Fibroblast of skin of abdomen (primary cell): ENCODE measurements around the gene BLM.

Experiments used
- DNase-seq: peaks from one replicate; pipeline ENCODE4 v3.0.0-alpha.2; 2013

BLM gene

GRCh38 chr15:90691982-90692773 lies 25.0 kb upstream of the BLM start:
- DNase-seq = no peak

GRCh38 chr15:90694987-90695386 lies 22.2 kb upstream of the BLM start:
- no peak for DNase-seq

GRCh38 chr15:90697175-90697574 lies 20.0 kb upstream of the BLM start:
- DNase-seq = no peak

- DNase-seq = no peak
Measured at GRCh38 chr15:90698629-90699028, 18.5 kb upstream of the BLM start.

DNA sequence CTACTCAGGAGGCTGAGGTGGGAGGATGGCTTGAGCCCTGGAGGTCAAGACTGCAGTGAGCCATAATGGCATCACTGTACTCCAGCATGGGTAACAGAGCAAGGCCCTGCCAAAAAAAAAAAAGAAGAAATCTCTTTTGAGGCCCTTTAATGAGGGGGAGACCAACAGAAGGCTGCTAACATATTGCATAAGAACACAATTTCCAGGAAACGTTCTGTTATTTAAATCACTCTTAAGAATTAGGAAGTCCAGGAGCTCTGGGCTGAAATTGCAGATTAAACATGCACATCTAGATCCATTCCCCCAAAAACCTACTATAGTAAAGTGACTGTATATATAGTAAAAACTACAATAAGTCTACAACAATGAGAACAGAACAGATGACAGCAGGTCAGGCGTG lies 16.1 kb upstream of the BLM start:
- DNase-seq = no peak

DNA sequence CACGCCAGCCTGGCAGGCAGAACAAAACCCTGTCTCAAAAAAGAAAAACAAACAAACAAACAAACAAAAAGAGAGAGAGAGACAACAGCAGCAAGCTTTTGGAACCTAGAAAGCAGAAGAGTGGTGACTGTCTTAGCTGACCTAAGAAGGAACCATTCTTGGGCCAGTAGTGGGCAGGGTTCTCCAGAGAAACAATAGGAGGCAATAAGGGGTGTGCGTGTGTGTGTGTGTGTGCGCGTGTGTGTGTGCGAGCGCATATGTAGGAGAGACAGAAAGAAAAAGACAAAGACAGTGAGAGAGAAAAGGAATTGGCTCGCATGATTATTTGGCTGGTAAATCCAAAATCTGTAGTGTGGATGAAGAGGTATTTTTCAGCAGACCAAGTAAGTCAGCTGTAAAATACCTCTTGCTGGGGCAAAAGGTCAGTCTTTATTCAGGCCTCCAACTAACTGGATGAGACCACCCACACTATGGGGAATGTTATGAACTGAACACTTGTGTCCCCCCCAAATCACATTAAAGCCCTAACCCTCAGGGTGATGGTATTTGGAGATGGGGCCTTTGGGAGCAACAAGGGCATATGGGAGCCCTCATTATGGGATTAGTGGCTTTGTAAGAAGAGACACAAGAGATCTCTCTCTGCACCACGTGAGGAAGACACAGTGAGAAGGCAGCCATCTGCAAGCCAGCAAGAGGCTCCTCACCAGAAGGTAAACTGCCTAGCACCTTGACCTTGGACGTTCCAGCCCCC lies 15.1 kb upstream of the BLM start:
- no peak for DNase-seq

GRCh38 chr15:90703455-90703854 lies 13.7 kb upstream of the BLM start:
- DNase-seq = no peak

- no peak for DNase-seq
Measured at GRCh38 chr15:90705212-90705611, 11.9 kb upstream of the BLM start.

- DNase-seq = no peak
Measured at GRCh38 chr15:90706394-90707327, 10.5 kb upstream of the BLM start.

GRCh38 chr15:90707489-90707888 lies 9.7 kb upstream of the BLM start:
- no peak for DNase-seq

DNA sequence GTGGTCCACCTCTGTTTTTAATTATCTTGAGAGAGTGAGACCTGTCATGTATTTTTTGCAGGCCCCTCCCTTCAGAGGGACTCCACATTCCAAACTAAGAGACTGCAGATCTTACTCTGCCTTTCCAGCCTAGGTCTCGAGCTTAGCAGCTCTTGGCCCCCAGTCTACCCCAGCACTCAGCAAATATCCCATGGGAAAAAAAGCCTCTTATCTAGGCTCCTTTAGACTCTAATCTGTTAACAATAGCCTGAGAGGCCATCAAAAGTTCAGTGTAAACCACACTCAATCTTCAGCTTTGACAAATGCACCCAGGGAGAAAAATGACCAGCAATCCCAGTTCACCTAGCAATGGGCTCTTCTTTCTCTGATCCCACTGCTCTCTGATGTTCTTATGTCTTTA lies 8.6 kb upstream of the BLM start:
- no peak for DNase-seq

DNA sequence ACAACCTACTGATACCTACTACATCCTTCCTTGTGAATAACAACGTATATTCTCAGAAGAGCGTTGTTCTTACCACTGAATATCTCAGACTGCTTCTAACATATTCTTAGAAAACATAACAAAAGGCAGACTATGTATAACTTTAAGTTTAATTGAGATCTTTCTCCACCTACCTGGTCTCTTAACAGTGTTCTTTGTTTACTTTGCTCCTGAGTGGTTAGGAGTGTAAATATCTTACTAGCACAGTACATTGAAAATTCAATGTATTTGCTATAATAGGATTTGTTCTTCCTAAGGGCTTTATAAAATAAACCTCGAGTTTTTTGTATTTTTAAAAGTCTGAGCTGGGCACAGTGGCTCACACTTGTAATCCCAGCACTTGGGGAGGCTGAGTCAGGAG lies 7.9 kb upstream of the BLM start:
- DNase-seq = no peak

DNA sequence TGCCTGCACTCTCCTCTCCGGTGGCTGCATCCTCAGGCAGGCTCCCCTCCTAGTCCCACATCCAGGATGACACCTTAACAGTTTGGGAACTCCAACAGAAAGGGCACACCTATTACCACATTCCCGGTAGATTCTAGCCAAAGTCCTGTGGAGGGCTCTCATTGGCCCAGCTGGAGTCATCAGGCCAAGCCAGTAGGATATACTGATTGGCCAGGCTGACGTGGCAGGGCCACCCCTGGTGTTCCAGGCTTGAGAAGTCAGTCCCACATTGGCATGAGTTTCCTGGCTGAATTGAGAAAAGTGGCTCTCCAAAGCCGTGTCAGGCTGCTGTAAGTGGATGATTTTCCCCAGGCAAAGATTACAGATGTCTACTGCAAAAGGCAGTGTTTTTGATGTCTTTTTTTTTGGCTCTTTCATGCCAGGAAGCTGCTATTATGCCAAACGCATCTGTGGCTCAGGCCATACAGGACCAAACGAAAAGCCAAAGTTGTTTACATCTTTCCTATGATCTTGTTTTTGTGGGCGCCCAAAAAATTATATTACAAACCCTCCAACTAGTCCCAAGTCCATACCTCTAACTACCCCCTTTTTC lies 6.6 kb upstream of the BLM start:
- DNase-seq = no peak

DNA sequence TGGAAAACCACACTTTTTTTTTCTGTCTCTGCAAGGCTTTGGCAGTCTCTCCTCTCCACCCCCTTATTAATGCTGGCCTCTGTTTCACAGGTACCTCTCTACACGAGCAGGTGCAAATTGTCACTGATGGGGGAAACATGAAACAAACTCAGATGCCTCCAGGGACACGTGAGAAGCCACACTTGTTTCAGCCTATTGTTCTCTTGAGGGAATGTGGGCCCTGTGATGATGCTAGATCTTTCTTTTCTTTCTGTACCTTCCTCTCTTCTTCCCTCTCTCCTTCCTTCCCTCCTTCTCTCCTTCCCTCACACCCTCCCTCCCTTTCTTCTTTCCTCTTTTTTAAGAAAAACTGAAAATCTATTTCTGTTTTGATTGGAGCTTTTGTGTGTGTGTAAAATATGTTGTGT lies 5.7 kb upstream of the BLM start:
- DNase-seq = no peak

- no peak for DNase-seq
Measured at GRCh38 chr15:90711842-90712241, 5.3 kb upstream of the BLM start.

DNA sequence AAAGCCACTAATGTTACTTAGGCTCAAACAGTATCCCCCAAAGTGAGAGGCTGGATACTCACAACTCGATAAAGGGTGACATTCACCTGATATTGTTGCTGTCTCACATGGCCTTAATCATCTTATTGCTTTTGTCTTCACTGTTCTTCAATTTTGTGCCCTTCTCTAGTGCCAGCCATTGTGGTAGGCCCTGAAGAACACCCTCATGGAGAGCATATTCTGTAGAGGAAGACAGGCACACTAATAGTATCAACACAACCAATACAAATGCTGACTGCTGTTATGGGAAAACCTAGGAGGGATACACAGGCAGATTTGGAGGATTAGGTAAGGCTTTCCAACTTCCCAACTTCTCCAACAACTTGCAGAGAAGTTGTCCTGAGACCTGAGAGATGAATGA lies 4.1 kb upstream of the BLM start:
- DNase-seq = no peak

GRCh38 chr15:90716317-90716975 lies 700 bp upstream of the BLM start:
- peak; percentile 10 for DNase-seq

DNA sequence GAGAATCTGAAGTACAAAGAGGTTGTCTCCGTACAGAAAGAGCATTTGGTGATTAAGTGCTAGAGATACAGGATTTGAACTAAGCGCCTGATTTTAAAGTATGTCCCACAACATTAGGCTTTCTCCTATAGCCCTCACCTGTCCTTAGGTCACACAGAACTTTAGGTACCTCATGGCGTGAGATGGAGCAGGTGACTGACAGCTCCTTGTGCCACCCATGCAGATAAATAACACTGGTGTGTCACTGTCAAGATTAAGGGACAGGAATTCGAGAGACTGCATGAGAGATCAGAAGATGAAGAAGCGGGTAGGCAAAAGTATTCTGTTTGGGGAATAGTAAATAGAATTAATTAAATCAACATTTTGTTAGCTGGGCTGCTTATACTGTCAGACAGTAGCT lies 1.1 kb downstream of the BLM start:
- no peak for DNase-seq

DNA sequence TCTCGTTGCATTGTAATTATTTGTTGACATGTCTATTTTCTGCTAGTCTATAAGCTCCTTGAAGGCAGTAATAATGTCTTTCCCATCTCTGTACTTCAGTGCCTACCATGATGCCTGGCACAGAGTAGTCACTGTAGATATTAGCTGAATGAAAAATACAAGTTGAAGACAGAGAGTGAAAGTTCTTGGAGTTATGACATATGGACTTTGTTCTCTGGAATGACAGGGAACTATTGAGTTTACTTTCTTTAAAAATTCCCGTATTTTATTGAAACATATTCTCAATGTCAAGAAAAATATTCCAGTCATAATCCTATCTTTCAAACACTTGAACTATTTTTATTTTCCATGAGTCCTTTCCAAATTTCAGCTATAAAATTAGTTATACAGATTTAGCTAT lies 3.0 kb downstream of the BLM start:
- DNase-seq = no peak

DNA sequence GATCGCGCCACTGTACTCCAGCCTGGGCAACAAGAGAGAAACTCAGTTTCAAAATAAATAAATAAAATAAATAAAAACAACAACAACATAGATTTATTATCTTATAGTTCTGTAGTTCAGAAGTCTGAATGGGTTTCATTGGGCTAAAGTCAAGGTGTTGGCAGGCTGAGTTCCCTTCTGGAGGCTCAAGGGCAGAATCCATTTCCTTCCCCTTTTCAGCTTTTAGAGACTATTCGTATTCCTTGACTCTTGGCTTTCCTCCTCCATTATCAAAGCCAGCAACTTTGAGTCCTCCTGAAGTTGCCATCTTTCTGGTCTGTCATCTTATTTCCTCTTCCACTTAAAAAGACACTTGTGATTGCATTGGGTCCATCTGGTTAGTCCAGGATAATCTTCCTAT lies 12.1 kb downstream of the BLM start:
- DNase-seq = no peak

- DNase-seq = no peak
Measured at GRCh38 chr15:90730290-90730689, 13.1 kb downstream of the BLM start.

GRCh38 chr15:90735923-90736322 lies 18.8 kb downstream of the BLM start:
- no peak for DNase-seq
